Keratinocyte (primary cell): ENCODE data around the gene VSIR. TPM values are rescaled to one million over a fixed set of nuclear protein-coding genes. Genes with fewer than 3 reads are reported as not detected.

Source experiments
- DNase-seq: peaks from one replicate; pipeline ENCODE4 v3.0.0-alpha.2; 2011; ENCODE audit warnings: low read depth, missing footprints, low spot score
- FAIRE-seq: peaks from 2 replicates; lab custom pipeline; 2011; peaks lifted over from hg19 to GRCh38; lab: Jason Lieb, UNC
- H2AFZ ChIP-seq: 2 replicates; pipeline ENCODE4 v1.6.0; 2012; ENCODE audit warnings: low read length, control low read depth, inconsistent platforms; ENCODE audit not compliant: control insufficient read depth
- H3K27ac ChIP-seq: 2 replicates; pipeline ENCODE4 v1.5.1; 2011; ENCODE audit warnings: low read length; ENCODE audit not compliant: control insufficient read depth, insufficient read depth
- H3K27me3 ChIP-seq: 3 replicates; pipeline ENCODE4 v1.6.0; 2011; ENCODE audit warnings: low read length; ENCODE audit not compliant: control insufficient read depth, insufficient read depth; ENCODE audit errors: extremely low read depth
- H3K36me3 ChIP-seq, 2 experiments: 2 replicates in 1 of 2; 3 replicates in 1 of 2; pipeline ENCODE4 v1.5.1; 2011; ENCODE audit warnings: low read length in 2 of 2, mild to moderate bottlenecking in 1 of 2; ENCODE audit not compliant: control insufficient read depth in 2 of 2, insufficient read depth in 2 of 2; ENCODE audit errors: extremely low read depth in 1 of 2
- H3K4me1 ChIP-seq: 3 replicates; pipeline ENCODE4 v1.5.1; 2011; ENCODE audit warnings: low read length; ENCODE audit not compliant: control insufficient read depth, insufficient read depth; ENCODE audit errors: extremely low read depth
- H3K4me2 ChIP-seq: 3 replicates; pipeline ENCODE4 v1.6.0; 2011; ENCODE audit warnings: low read depth, low read length; ENCODE audit not compliant: control insufficient read depth, insufficient read depth; ENCODE audit errors: extremely low read depth
- H3K4me3 ChIP-seq, 3 experiments: fragments of 200-600 bp in 1 of 3; sonication (generic) in 1 of 3; 2 replicates in 2 of 3; 3 replicates in 1 of 3; pipeline ENCODE4 v1.5.1; 2011 to 2016; ENCODE audit warnings: low read length in 3 of 3, mild to moderate bottlenecking in 3 of 3, control low read depth in 2 of 3, inconsistent platforms in 1 of 3, low read depth in 1 of 3, mixed read lengths in 1 of 3, mixed run types in 1 of 3, moderate library complexity in 1 of 3; ENCODE audit not compliant: control insufficient read depth in 2 of 3, insufficient read depth in 2 of 3; ENCODE audit errors: extremely low read depth in 1 of 3
- H3K79me2 ChIP-seq: 2 replicates; pipeline ENCODE4 v1.6.0; 2012; ENCODE audit warnings: low read length; ENCODE audit not compliant: control insufficient read depth, insufficient read depth
- H3K9ac ChIP-seq: 3 replicates; pipeline ENCODE4 v1.6.0; 2011; ENCODE audit warnings: low read length; ENCODE audit not compliant: control insufficient read depth, insufficient read depth; ENCODE audit errors: extremely low read depth
- H3K9me1 ChIP-seq: 3 replicates; pipeline ENCODE4 v1.6.0; 2011; ENCODE audit warnings: low read length; ENCODE audit not compliant: control insufficient read depth, insufficient read depth; ENCODE audit errors: extremely low read depth
- H3K9me3 ChIP-seq: 2 replicates; pipeline ENCODE4 v1.5.1; 2012; ENCODE audit warnings: low read depth, low read length; ENCODE audit not compliant: control insufficient read depth
- H4K20me1 ChIP-seq: 3 replicates; pipeline ENCODE4 v1.6.0; 2011; ENCODE audit warnings: low read length; ENCODE audit not compliant: control insufficient read depth, insufficient read depth; ENCODE audit errors: extremely low read depth
- CTCF ChIP-seq, 3 experiments: IDR thresholded peaks in 1 of 3; conservative IDR thresholded peaks in 1 of 3; optimal IDR thresholded peaks in 1 of 3; 2 replicates in 2 of 3; 3 replicates in 1 of 3; pipeline versions ENCODE3 to v1.5.1; 2011; ENCODE audit warnings: low read length in 3 of 3, mild to moderate bottlenecking in 3 of 3, moderate library complexity in 2 of 3, control low read depth in 1 of 3, inconsistent platforms in 1 of 3; ENCODE audit not compliant: insufficient read depth in 2 of 3; ENCODE audit errors: extremely low read depth in 1 of 3
- EZH2 ChIP-seq: IDR thresholded peaks from one replicate; pipeline ENCODE4 v1.6.1; 2012; ENCODE audit warnings: inconsistent platforms, mild to moderate bottlenecking, low read length, moderate library complexity
- dilution Hi-C: fragments of 300-500 bp; cut with MboI; formaldehyde crosslinking; loops from one replicate; pipeline ENCODE4 v1.7.0; 2020; ENCODE audit warnings: low sequenced_read_pairs; ENCODE audit not compliant: extremely low pct_ligation_motif_present
- polyA plus RNA-seq, 5 experiments: library from polyadenylated mRNA; depleted of rRNA in 3 of 5; stranded (reverse) in 3 of 5; stranded (forward) in 1 of 5; unstranded in 1 of 5; fragments of >200 nt; gene quantifications; 1 replicate in 1 of 5; 2 replicates in 3 of 5; 3 replicates in 1 of 5; pipeline versions ENCODE4 v1.2.1 to v1.2.3, GENCODE V29; 2011 to 2012; ENCODE audit warnings: missing spikeins in 2 of 5, low read depth in 1 of 5, low replicate concordance in 1 of 5
- small RNA-seq, 3 experiments: library from RNA; depleted of rRNA; stranded (forward); fragments of <200 nt; gene quantifications; one replicate each; pipeline ENCODE3, GENCODE V24; 2012; ENCODE audit warnings: low read depth in 3 of 3, low replicate concordance in 1 of 3; ENCODE audit not compliant: insufficient read length in 3 of 3

VSIR gene
- polyA plus RNA-seq, 1 donor (not counting 4 experiments of a cell fraction or from before 2014, with no cell fraction given): 8.1 TPM

- dilution Hi-C loops: no loop called here
- Histone ChIP-seq H3K4me2 (no peak overlapping the region), H3K79me2 (no peaks in the 10 kb centered on the region), H3K27ac (no peak overlapping the region), H2AFZ (no peak overlapping the region), H3K9me1 (no peaks in the 10 kb centered on the region), H3K4me1 (no peaks in the 10 kb centered on the region), H3K36me3 (no peaks in the 10 kb centered on the region), H3K9me3 (no peaks in the 10 kb centered on the region), H3K9ac (no peak overlapping the region), H3K4me3 (no peak overlapping the region), H3K27me3 (no peaks in the 10 kb centered on the region), H4K20me1 (no peaks in the 10 kb centered on the region)
- TF ChIP-seq CTCF (optimal IDR thresholded peaks at IDR 0.05 in 1 of 3, IDR thresholded peaks at IDR 0.05 in 1 of 3, conservative IDR thresholded peaks at IDR 0.05 in 1 of 3; ENCODE audit: extremely low read depth in 1 of 3, insufficient read depth in 2 of 3, low read length in 3 of 3) (no peak), EZH2 (no peak)
- FAIRE-seq (no peak), DNase-seq (no peak)
Measured at GRCh38 chr10:71698737-71699136, 74.6 kb downstream of the VSIR start.

GRCh38 chr10:71697938-71698709 lies 75.2 kb downstream of the VSIR start:
- Histone ChIP-seq H3K36me3 (no peaks in the 10 kb centered on the region), H3K9me3 (no peaks in the 10 kb centered on the region), H3K4me2 (no peak overlapping the region), H3K79me2 (no peaks in the 10 kb centered on the region), H3K9me1 (no peaks in the 10 kb centered on the region), H3K9ac (no peak overlapping the region), H3K4me3 (no peak overlapping the region), H3K27me3 (no peaks in the 10 kb centered on the region), H2AFZ (no peak overlapping the region), H4K20me1 (no peaks in the 10 kb centered on the region), H3K27ac (no peak overlapping the region), H3K4me1 (no peaks in the 10 kb centered on the region)
- no peak for FAIRE-seq
- no peak for DNase-seq
- TF ChIP-seq CTCF (optimal IDR thresholded peaks at IDR 0.05 in 1 of 3, IDR thresholded peaks at IDR 0.05 in 1 of 3, conservative IDR thresholded peaks at IDR 0.05 in 1 of 3; ENCODE audit: extremely low read depth in 1 of 3, insufficient read depth in 2 of 3, low read length in 3 of 3): no peak
- no peak for TF ChIP-seq EZH2
- dilution Hi-C loops: no loop called here

Small RNA genes lying within 50 kb of the gene (small RNA-seq; reads per million reads assigned to genes)
- 0 reads per million in 3 experiments for gene MIR7152

Other genes starting within 250 kb of the VSIR start
- not detected in 3 replicates for gene C10orf105, start 53.7 kb downstream of the VSIR start, polyA plus RNA-seq
- gene PSAP, start 77.7 kb upstream of the VSIR start, polyA plus RNA-seq: 1,046 to 1,773 TPM (median 1,075 TPM) in 3 replicates
- 12.0 to 12.4 TPM (median 12.3 TPM) in 3 replicates for gene CHST3, start 190.9 kb upstream of the VSIR start, polyA plus RNA-seq